ENCODE measurements around the gene ANKS1A.

DNA sequence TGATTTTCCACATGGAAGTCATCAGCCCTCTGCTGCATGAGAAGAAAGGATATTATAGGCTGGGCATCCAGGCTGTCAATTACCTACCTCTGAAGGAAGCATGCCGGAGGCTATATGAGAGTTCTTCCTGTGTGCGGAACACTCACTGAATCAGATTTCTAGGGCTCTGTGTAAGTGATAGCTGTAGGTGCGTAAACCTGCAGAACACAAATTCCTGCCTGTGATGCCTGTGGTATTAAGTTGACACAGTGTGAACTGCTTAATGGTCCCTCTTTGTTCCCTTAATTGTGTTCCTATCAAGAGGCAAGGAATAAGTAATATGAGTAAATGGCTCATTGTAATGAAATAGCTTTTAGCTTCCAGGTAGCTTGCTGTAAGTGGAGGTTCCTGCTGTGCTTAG lies 103.3 kb downstream of the ANKS1A start:
- no peak for TF ChIP-seq POLR2A (IDR thresholded peaks at IDR 0.05)
- TF ChIP-seq CTCF (IDR thresholded peaks at IDR 0.05): no peak
